ENCODE measurements around the gene NEDD8. TPM values are rescaled to one million over a fixed set of nuclear protein-coding genes. Genes with fewer than 3 reads are reported as not detected.

NEDD8 gene
- total RNA-seq, 1 experiment from 2014 or later = 214 TPM

GRCh38 chr14:24197056-24197450 is 35.1 kb downstream of the NEDD8 start:
- no peak overlapping the region for H3K4me2 ChIP-seq (ENCODE audit: insufficient read depth, insufficient read length, low read length)
- no peak overlapping the region for H4K8ac ChIP-seq (replicated peaks; ENCODE audit: insufficient read length, low read depth, low read length)
- no peak overlapping the region for H3K18ac ChIP-seq (ENCODE audit: insufficient read length, low read depth, low read length)
- no peak overlapping the region for H4K91ac ChIP-seq (ENCODE audit: insufficient read length, low read depth, low read length)
- H2AK5ac ChIP-seq (ENCODE audit: insufficient read length, low read length) = no peak overlapping the region
- H3K79me2 ChIP-seq (ENCODE audit: insufficient read depth, low read length) = no peaks in the 10 kb centered on the region
- H3K9me3 ChIP-seq (ENCODE audit: control insufficient read depth, low read depth, low read length) = peaks cover 5% of the 10 kb centered on the region
- H4K5ac ChIP-seq (ENCODE audit: insufficient read length, low read depth, low read length) = no peak overlapping the region
- no peak overlapping the region for H3K4ac ChIP-seq (ENCODE audit: low read depth, low read length)
- TF ChIP-seq CTCF (conservative IDR thresholded peaks at IDR 0.05) = no peak
- no peak overlapping the region for H2AFZ ChIP-seq (ENCODE audit: low read length)
- Mint-ChIP-seq H3K9me3 (peaks cover 8% of the 10 kb centered on the region in 2 experiments), H3K36me3 (ENCODE audit: insufficient read depth in 1 of 3, low read depth in 3 of 3) (peaks cover 28 to 55% (median 53%) of the 10 kb centered on the region in 3 experiments), H3K27ac (peak overlapping the region in 2 of 3 experiments; percentile 57 to 78; a peak in 3 of 7 replicates), H3K27me3 (ENCODE audit: low read depth) (no peaks in the 10 kb centered on the region), H3K4me1 (peaks cover 27 to 32% of the 10 kb centered on the region in 2 experiments), H3K4me3 (peak overlapping the region; percentile 92 to 98)
- H2BK5ac ChIP-seq (ENCODE audit: insufficient read length, low read length) = no peak overlapping the region
- no peak for DNase-seq
- WGBS (ENCODE audit: extremely low coverage, insufficient read length, low lambda C conversion rate) = no CpG with 5 or more reads among the region's 2 CpGs
- no peak overlapping the region for H2BK15ac ChIP-seq (ENCODE audit: low read depth, low read length)
- no peak overlapping the region for H3K56ac ChIP-seq (ENCODE audit: insufficient read length, low read depth, low read length)
- H2BK12ac ChIP-seq (ENCODE audit: insufficient read length, low read depth, low read length) = no peak overlapping the region
- H3K27me3 ChIP-seq (ENCODE audit: insufficient read depth, low read length) = no peaks in the 10 kb centered on the region
- H3K4me1 ChIP-seq (ENCODE audit: insufficient read depth, low read length) = no peaks in the 10 kb centered on the region
- H3K23ac ChIP-seq (ENCODE audit: insufficient read length, low read depth, low read length) = no peak overlapping the region
- H3K14ac ChIP-seq (ENCODE audit: insufficient read depth, low read length) = no peak overlapping the region
- H2BK20ac ChIP-seq (ENCODE audit: low read depth, low read length, poor library complexity, severe bottlenecking) = no peak overlapping the region
- no peaks in the 10 kb centered on the region for H3K79me1 ChIP-seq (ENCODE audit: insufficient read depth, low read depth, low read length, poor library complexity, severe bottlenecking)
- H3K9ac ChIP-seq (ENCODE audit: extremely low read depth, insufficient read length, low read length) = no peak overlapping the region
- H3K27ac ChIP-seq (ENCODE audit: insufficient read length, low read depth, low read length) = no peak overlapping the region
- no peaks in the 10 kb centered on the region for H4K20me1 ChIP-seq (ENCODE audit: control insufficient read depth, insufficient read depth, insufficient read length)
- no peak overlapping the region for H2BK120ac ChIP-seq (ENCODE audit: low read depth, low read length, poor library complexity, severe bottlenecking)
- peaks cover 8% of the 10 kb centered on the region for H3K23me2 ChIP-seq (ENCODE audit: insufficient read length, low read depth, low read length, poor library complexity, severe bottlenecking)
- no peak overlapping the region for H3T11ph ChIP-seq (ENCODE audit: low read length)
